Activated CD8-positive, alpha-beta memory T cell treated with anti-CD3 and anti-CD28 coated beads for 48 hours (primary cell): Measurements from ENCODE around the gene PDZK1IP1.
"Not testable (repeated sequence)": the region's sequence is repeated elsewhere in the genome, so short reads cannot be mapped to it uniquely, and the experiment has no call there.

Source experiments
- DNase-seq, 3 experiments: peaks; one replicate each; pipeline ENCODE4 v3.0.0-alpha.2; 2020; ENCODE audit warnings: low read depth in 2 of 3, low spot score in 2 of 3

PDZK1IP1 gene

DNA sequence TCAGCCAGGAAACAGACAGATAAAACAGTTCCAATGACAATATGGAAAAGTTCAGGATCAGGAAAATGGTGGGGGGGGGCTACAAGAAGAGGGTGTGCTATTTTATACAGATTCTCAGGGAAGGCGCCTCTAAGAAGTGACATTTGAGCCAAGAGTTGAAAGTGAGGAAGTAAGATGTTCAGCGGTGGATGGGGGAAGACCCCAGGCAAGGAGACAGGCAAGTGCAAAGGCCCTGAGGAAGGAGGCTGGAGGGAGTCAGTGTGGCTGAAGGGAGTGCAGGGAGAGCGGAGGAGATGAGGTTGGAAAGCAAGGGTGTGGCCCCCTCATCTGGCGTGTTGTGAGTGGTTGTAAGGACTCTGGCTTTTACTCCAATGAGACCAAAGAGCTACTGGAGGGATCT lies 8.4 kb upstream of the PDZK1IP1 start:
- no peak for DNase-seq

DNA sequence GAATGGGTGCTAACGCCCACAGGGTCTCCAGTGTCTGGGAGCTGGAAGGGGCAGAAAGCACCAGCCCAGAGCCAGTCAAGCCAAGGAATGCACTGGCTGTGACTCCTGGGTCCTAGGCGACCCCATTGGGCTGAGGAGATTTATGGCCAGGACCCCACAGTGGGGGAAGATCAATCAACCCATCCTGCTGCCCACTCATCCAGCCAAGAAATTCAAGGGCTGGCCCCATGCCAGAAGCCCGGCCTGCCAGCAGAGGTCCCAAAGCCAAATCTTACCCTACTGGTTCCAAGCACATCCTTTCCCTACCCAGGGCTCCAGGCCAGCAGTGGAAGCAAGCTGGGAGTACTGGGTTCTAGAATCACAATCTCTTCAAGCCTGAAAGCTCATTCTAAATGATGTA lies 6.8 kb upstream of the PDZK1IP1 start:
- DNase-seq = no peak

DNA sequence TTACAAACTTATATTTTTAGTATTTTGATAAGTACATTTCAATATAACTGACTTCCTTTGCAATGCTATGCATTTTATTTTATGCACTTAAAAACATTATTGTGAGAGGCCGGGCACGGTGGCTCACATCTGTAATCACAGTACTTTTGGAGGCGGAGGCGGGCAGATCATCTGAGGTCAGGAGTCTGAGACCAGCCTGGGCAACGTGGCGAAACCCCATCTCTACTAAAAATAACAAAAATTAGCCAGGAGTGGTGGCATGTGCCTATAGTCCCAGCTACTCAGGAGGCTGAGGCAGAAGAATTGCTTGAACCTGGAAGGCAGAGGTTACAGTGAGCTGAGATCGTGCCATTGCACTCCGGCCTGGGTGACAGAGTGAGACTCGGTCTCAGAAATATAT lies 6.1 kb upstream of the PDZK1IP1 start:
- DNase-seq = not testable (repeated sequence)

DNA sequence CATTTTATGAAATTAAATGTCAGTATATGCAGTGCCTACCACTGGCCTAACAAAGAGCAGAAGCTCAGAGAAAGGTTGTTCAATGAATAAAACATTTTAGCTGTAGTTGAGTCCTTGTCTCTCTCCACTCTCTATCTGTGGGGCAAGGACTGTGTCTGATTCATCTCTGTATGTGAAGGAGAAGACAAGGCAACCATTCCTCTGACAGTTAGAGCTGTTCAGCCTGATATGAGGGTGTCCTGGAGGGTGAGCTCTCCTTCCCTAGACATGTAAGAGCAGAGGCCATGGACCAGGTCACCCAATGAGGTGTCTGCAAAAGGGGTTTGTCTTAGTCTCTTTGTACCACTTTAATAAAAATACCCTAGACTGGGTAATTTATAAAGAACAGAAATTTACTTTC lies 4.5 kb upstream of the PDZK1IP1 start:
- no peak for DNase-seq

DNA sequence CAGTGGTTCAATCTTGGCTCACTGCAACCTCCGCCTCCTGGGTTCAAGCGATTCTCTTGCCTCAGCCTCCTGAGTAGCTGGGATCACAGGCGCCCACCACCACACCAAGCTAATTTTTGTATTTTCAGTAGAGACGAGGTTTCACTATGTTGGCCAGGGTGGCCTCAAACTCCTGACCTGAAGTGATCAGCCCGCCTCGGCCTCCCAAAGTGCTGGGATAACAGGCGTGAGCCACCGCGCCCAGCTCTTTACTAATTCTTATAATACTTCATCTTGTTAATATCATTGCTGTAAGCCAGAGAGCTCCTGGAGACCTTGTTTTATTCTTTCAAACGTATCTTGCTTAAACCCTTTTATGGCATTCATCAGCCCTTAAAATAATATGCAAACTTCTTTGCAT lies 3.7 kb upstream of the PDZK1IP1 start:
- DNase-seq = not testable (repeated sequence)

DNA sequence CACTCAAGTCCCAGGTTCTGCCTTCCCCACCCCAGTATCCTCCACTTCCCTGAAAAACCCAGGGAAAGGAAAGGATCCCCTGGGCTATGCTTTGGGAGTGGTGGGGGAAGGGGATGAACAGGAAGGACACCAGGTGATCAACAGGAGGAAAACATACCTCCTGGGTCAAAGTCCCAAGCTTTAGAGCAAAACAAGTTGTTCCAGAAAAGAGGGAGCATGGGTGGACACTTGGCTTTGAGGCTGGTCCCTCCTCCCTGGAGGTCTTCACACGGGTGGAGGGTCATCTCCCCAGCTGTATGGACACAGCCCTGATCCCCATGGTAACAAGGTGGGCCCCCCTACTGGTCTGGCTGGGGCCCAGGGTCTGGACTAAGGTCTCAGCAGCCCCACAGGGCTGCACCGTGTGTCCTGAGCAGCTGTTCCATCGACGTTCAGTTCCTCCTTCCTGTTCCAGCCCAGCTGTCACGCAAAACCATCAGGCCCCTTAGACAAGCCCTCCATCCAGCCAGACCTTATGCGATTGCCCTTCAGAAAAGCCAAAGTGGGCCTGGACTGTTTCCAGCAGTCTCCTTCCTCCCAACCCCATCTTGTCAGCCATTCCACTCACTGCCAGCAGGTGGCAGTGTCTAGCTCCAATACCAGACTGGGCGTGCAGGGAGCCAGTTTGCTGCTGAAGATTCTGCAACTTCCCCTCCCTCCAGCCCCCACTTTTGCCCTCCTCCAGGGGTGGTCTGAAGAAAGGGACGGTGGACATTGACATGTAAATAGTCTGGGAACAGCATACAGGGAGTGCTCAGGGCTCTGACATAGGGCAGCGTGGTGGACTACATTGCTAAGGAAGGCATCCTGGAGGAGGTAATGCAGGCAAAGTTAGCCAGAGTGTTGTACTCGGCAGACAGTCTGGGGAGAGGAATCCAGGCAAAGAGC lies 2.9 kb upstream of the PDZK1IP1 start:
- peak in 2 of 3 experiments; percentile 20 to 43 for DNase-seq

DNA sequence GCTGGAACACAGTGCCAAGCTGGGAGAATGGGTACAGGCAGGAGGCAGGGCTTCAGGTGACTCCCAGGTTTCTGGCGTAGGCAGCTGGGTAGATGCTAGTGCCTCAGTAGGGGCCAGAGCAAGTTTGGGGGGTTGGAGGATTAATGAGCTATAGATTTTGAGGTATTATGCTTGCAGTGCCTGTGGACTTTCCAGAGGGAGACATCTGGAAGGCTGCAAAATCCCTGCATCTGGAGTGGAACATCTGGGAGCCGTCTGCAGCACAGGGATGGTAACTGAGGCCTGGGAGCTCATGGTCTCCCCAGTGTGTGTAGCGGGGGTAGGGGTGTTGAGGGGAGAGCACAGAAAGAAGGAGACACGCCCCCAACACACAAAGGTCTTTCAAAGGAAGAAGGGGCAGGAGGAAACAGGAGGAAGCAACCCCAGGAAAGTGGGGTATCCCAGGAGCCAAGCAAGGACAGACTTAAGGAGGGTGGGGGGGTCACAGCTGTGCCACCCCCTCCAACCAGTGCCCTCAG lies 2.2 kb upstream of the PDZK1IP1 start:
- DNase-seq = no peak

DNA sequence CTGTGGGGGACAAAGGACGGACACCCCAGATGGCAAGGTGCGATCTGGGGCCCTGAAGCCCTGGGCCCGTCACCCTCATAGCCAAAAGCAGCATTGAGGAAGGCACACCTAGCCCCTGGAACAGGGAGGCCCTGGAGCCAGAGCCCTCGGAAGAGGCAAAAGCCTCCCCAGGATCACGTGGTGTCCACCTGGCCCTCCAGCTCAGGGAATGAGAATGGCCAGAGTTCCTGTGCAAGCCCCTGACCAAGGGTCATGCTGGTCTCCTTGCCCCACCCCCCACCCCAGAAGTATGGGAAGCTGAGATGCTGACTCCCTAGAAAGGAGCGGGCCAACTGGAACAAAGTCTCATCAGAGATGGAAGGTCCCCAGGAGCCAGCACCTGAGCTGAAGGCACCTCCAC lies 1.0 kb upstream of the PDZK1IP1 start:
- DNase-seq = no peak

DNA sequence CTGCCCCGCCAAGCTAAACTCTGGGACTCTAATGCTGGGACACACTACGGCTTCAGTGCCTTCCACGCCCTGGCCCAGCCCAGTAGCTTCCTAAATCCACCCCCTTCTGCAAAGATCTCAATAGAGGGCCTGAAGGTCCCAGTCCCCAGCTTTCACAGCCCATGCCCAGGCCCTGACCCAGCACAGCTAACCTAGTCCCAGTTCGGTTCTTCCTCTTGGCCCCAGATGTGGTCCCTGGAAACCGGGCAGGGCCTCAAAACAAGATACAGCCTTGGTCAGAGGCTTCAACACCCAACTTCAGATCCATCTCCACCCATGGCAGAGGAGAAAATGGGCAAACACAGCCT lies 646 bp upstream of the PDZK1IP1 start:
- no peak for DNase-seq

DNA sequence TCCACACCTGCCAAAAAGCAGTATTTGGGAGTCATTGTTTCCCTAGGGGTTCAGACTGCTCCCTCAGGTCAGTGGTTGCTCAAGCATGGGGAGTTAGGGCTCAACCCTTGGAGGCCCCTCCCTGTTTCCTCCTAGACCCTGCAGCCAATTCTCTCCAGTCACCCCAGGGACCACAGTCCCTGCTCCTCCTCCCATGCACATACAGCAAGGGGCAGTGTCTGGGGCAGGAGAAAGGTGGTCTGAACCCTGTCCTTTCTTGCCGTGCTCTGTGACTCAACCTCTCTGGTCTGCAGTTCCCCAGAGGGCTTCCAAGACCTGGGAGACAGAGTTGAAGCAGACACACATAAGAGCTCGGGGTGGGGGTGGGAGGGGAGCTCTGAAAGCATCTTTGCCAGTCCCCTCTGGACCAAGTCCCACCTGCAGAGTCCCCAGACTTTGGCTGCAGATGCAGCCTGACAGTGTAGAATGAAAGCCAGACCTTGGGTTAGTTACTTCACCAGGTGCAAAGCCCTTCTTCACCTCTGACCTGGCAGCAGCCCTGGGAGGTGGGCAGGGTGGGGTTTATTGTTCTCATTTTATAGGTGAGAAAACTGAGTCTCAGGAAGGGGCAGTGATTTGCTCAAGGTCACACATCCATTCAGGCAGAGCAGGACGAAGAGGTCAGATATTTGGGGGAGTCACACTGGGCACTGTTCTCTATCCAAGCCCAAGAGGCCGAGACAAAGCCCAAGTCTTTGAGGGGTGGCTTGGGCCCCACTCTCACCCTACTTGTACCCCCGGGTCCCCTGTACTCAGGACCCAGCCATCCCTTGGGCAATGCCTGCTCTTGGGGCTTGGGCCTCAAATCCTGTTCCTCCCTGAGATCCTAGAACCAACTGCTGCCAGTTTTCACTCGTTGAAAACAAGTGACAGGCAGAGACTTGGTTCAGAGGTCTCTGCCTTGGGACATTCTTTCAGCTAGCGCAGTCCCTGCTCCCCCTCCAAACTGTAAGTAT lies 748 bp downstream of the PDZK1IP1 start:
- no peak for DNase-seq

DNA sequence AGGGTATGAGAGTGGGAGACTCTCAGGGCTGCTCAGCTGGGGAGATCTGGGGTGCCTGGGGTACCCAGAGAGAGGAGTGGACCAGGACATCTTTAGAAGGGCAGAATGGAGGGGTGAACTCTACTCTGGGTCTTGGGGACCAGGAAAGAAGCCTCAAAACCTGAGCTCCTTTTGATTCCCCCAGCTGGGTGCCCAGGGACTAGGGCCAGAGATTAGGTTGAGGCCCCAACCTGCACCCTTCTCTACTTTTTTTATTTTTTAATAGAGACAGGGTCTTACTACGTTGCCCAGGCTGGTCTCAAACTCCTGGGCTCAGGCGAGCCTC lies 1.9 kb downstream of the PDZK1IP1 start:
- no peak for DNase-seq

DNA sequence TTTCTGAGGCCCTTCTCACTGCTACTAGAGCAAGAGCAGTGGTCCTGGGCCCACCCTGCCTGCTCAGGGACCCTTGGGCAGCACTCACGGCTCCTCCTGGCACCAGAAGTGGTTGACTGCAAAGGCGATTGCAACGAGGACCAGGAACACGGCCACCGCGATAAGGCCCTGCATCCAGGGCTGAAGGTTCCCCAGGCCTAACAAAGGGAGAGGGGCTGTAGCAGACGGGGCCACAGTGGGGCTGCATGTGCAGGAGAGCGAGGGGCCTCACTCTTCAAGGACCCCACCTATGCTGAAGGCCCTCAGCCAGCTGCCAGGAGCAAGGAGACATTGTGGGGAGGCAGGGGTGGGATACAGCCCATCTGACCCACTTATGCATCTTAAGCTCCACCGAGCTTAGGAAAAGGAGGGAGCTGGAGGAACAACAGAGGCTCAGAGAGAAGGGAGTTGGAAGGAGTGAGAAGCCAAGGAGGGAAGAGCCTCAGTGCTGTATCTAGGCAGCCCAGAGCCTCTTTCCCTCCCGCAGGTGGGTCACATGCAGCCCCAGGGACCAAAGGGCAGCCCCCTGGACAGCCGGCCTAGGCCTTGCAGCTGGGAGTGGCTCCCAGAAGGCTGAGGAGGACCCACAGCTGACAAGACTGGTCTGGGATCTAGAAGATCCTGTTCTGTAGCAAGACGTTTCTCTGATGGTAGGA lies 2.5 kb downstream of the PDZK1IP1 start:
- DNase-seq = no peak

DNA sequence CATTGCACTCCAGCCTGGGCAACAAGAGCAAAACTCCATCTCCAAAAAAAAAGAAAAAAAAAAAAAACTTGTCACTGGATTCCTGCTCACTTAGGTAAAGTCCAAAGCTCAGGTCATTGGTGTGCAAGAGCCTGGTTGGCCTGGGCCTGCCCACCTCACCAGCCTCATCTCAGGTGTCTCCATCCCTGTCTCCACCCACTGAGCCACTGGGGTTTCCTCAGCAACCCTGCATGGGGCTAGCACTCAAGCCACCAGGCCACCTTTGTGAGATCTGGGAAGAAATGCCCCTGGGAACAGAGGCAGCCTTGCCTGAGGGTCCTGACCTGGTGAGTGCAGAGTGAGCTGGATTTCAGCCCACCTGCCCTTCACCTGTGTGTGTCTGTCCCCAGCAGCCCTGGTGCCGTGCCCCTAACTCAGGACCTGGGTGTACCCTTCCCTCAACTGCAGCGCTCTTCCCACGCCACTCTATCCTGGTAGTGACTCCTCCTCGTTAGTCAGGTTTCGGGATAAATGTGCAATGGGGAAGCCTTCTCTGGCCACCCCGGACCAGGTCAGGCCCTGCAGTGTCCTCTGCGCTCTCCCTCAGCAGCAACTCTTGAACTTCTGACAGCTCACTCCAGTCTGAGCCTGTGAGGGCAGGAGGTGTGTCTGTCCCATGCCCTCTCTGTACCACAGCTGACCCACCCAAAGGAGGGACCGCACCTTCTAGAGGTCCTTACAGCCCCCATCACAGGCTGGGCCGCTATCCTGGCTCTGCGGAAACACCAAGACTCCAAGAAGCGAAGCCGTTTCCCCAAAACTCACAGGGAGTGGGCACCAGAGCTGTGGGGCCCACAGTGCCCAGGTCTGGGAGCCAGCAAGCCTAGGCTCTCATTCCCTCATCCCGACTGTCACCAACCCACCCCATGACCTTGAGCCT lies 3.3 kb downstream of the PDZK1IP1 start:
- DNase-seq = no peak

DNA sequence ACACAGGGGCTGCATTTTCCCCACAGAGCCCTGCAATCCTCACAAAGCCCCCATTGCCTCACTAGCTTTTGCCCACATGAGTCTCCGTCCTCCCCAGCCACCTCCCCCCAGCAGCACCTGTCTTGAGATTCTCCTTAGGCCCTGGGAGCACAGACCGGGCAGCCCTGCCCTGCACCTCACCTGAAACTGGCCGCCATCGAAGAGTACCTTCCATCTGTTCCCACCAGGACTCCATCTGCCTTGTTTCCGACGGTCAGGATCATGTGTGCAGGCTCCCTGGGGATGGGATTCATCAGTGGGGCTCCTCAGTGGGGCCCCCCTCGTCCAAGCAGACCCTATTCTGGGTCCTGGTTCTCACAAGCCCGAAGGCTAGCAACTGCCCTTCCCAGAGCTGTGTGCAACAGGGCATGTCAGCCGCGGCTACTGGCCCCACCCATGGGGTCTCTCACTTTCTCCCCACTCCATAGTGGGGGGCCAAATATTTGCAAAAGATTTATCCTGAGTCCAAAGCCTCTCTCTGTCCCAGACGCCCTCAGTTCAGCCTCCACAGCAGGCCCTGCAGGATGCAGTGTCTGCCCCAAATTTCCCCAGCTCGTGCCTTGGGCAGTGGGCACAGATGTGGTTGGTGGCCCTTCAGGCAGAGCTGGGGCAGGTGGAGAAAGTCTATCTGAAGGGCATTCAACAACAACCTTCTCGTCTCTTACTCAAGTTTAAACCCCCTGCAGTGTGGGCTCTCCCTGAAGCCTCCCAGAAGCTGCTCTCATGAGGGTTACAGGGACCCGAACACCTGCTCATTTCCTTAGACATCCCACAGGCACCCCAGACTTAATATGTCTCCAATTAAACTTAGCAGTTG lies 4.8 kb downstream of the PDZK1IP1 start:
- no peak for DNase-seq

DNA sequence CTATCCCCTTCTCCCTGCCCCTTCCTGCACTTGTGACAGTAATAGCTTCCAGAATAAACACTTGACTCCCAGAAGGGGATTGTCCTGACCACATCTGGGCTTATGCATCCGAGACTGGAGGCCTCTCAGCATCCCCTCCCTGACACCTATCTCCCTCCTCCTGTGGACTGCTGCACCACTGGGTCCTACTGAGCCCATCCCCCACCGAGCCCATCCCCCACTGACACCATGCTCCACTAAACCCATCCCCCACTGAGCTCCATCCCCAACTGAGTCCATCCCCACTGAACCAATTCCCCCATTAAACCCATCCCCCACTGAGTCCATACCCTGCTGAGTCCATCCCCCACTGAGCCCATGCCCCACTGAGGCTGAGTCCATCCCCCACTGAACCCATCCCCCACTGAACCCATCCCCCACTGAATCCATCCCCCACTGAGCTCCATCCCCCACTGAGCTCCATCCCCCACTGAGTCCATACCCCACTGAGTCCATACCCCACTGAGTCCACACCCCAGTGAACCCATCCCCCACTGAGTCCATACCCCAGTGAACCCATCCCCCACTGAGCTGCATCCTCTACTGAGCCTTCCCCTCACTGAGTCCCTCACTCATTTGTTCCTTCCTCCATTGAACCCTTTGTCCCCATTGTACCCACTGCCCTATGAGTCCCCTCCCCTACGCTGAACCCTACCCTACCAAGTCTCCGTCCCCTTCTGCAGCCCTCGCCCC lies 5.6 kb downstream of the PDZK1IP1 start:
- DNase-seq = no peak

DNA sequence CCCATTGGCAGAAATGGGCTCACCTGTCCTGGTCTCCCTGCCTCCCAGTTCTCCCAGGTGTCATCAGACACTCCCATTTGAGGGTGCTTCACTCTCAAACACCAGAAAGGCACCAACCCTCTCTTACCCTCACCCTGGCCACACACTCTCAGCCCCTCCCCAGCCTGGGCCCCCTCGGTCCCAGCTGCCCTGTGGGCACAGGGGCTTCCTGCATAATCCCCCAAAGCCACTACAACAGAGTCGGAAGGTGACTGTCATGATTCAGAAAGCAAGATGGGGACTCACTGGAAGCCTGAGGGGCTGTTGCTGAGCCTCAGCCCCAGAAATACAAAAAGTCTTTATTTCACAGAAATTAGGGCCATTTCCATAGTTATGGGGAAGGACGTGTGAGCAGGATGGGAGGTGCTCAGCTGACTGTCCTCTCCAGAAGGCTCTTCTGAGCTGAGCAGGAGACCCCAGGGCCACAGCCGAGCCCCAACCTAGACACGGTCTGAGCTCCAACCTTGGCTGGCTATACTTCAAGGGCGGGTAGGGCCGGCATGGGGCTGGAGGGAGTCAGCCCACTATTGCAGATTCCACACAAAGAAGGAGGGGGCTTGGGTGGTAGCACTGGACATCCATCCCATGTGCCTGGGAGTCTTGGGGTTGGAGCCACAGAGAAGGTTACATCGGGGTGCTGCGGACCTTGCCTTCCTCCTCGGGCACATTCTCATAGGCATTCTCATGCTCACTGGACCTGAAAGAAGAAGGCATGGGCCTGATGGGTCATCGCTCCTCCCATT lies 6.3 kb downstream of the PDZK1IP1 start:
- no peak for DNase-seq

DNA sequence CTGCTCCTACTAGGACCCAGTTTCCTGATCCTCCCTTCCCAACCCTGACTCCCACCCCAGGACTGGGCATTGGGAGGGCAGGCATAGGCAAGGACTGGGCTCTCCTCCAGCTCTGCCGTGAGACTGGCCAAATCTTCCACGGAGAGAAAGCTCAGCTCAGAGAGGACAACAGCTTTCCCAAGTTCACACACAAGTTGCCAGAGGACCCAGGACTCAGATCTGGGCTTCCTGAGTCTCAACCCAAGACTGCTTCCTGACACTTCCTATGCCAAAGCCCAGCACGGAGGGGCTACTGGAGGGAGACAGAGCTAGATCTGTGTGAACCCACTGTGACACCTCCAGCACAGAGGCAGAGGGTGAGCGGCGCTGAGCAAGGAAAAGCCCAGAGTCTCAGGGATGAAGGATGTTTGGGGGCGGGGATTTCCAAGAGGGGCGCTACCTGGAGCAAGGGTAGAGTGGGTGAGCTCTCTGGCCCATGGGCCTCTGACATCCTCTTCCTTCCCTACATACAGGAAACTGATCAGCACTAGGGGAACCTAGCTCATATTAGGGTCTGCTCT lies 7.1 kb downstream of the PDZK1IP1 start:
- DNase-seq = no peak
